Activated CD8-positive, alpha-beta memory T cell treated with anti-CD3 and anti-CD28 coated beads for 1 hour (primary cell): ENCODE measurements around the gene PRLHR.
A peak's percentile ranks its signal among the peaks of the same experiment; 100 is the strongest.

ENCODE experiments used
- DNase-seq, 2 donors: peaks; one replicate each; pipeline ENCODE4 v3.0.0-alpha.2; 2020; ENCODE audit warnings: low read depth in 1 of 2; ENCODE audit errors: extremely low read depth in 1 of 2

Gene PRLHR

GRCh38 chr10:118587881-118588651 lies 7.4 kb downstream of the PRLHR start:
- DNase-seq: no peak

GRCh38 chr10:118586911-118587310 lies 8.5 kb downstream of the PRLHR start:
- DNase-seq: no peak

GRCh38 chr10:118585794-118586193 lies 9.7 kb downstream of the PRLHR start:
- no peak for DNase-seq

- no peak for DNase-seq
Observed at GRCh38 chr10:118585234-118585633, 10.2 kb downstream of the PRLHR start.

- no peak for DNase-seq
Observed at GRCh38 chr10:118584181-118584954, 11.1 kb downstream of the PRLHR start.

- no peak for DNase-seq
Observed at GRCh38 chr10:118583611-118584010, 11.8 kb downstream of the PRLHR start.

- DNase-seq: no peak
Observed at GRCh38 chr10:118582511-118582910, 12.9 kb downstream of the PRLHR start.

- DNase-seq: no peak
Observed at GRCh38 chr10:118581340-118581739, 14.1 kb downstream of the PRLHR start.

GRCh38 chr10:118580702-118581101 lies 14.7 kb downstream of the PRLHR start:
- DNase-seq: no peak

- DNase-seq: no peak
Observed at GRCh38 chr10:118573512-118573911, 21.9 kb downstream of the PRLHR start.

- DNase-seq: no peak
Observed at GRCh38 chr10:118572256-118573041, 23.0 kb downstream of the PRLHR start.

GRCh38 chr10:118571123-118571522 lies 24.3 kb downstream of the PRLHR start:
- DNase-seq: no peak

- no peak for DNase-seq
Observed at GRCh38 chr10:118570591-118570990, 24.9 kb downstream of the PRLHR start.

GRCh38 chr10:118569882-118570252 lies 25.6 kb downstream of the PRLHR start:
- DNase-seq: no peak

- DNase-seq: no peak
Observed at GRCh38 chr10:118569241-118569881, 26.1 kb downstream of the PRLHR start.

GRCh38 chr10:118568327-118568848 lies 27.1 kb downstream of the PRLHR start:
- DNase-seq: peak; percentile 14 to 27

- DNase-seq: no peak
Observed at GRCh38 chr10:118567701-118568248, 27.7 kb downstream of the PRLHR start.

- DNase-seq: no peak
Observed at GRCh38 chr10:118566911-118567310, 28.5 kb downstream of the PRLHR start.

GRCh38 chr10:118565301-118566075 lies 30.0 kb downstream of the PRLHR start:
- no peak for DNase-seq

- no peak for DNase-seq
Observed at GRCh38 chr10:118564652-118565051, 30.8 kb downstream of the PRLHR start.
